Panc1 (cell line): ENCODE data around the gene CPNE6.

Experiments used
- POLR2AphosphoS5 ChIP-seq: IDR thresholded peaks from 2 replicates; pipeline ENCODE4 v1.6.1; 2012; ENCODE audit warnings: mild to moderate bottlenecking, low read depth, low read length, moderate library complexity
- SIN3A ChIP-seq: IDR thresholded peaks from 2 replicates; pipeline ENCODE4 v1.6.1; 2012; ENCODE audit warnings: low read depth, mild to moderate bottlenecking, low read length, moderate library complexity, borderline replicate concordance; ENCODE audit not compliant: insufficient read depth
- TF ChIP-seq, protein P1 (sequence below): fragments of 450-650 bp; IDR thresholded peaks from 2 replicates; pipeline ENCODE4 v1.5.1; 2017; ENCODE audit warnings: mild to moderate bottlenecking

- no peak for TF ChIP-seq SIN3A
- TF ChIP-seq, protein P1, sequence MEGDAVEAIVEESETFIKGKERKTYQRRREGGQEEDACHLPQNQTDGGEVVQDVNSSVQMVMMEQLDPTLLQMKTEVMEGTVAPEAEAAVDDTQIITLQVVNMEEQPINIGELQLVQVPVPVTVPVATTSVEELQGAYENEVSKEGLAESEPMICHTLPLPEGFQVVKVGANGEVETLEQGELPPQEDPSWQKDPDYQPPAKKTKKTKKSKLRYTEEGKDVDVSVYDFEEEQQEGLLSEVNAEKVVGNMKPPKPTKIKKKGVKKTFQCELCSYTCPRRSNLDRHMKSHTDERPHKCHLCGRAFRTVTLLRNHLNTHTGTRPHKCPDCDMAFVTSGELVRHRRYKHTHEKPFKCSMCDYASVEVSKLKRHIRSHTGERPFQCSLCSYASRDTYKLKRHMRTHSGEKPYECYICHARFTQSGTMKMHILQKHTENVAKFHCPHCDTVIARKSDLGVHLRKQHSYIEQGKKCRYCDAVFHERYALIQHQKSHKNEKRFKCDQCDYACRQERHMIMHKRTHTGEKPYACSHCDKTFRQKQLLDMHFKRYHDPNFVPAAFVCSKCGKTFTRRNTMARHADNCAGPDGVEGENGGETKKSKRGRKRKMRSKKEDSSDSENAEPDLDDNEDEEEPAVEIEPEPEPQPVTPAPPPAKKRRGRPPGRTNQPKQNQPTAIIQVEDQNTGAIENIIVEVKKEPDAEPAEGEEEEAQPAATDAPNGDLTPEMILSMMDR: no peak
- no peak for TF ChIP-seq POLR2AphosphoS5
Measured at GRCh38 chr14:24056800-24057184, 14.6 kb upstream of the CPNE6 start.
